Panc1 (cell line): Measurements from ENCODE around the gene ZKSCAN5. TPM values are rescaled to one million over a fixed set of nuclear protein-coding genes. Genes with fewer than 3 reads are reported as not detected.

Source experiments
- ATAC-seq: fragments of 200-7000 bp; cut with Tn5 transposase; 2 replicates; pipeline ENCODE4 v1.9.1; 2020; ENCODE audit warnings: mild to moderate bottlenecking, moderate library complexity
- BruUV-seq: library from RNA; stranded (reverse); fragments of 400-500 nt; replicated peaks from 2 replicates; lab custom pipeline; 2021; lab: Mats Ljungman, UMichigan
- CTCF ChIA-PET: fragments of 300-600 bp; sonication (Branson Sonifier 250); formaldehyde crosslinking; loops from one replicate; lab custom pipeline; 2022; ENCODE audit warnings: antibody characterized with exemption; lab: Charles Lee
- POLR2A ChIA-PET: fragments of 300-600 bp; sonication (Branson Sonifier 250); formaldehyde crosslinking; loops from one replicate; lab custom pipeline; 2022; ENCODE audit warnings: antibody characterized with exemption; lab: Charles Lee
- DNase-seq: peaks from one replicate; pipeline ENCODE4 v3.0.0-alpha.2; 2010; ENCODE audit warnings: low read depth, low spot score
- H3K27ac ChIP-seq: 2 replicates; pipeline ENCODE4 v1.5.1; 2011; ENCODE audit warnings: mild to moderate bottlenecking, low read length, inconsistent platforms
- H3K27me3 ChIP-seq: fragments of 200-500 bp; sonication (Bioruptor generic); 2 replicates; pipeline ENCODE4 v1.6.0; 2014; ENCODE audit warnings: low read length, inconsistent platforms; ENCODE audit not compliant: control insufficient read depth, insufficient read depth
- H3K36me3 ChIP-seq: fragments of 200-500 bp; sonication (Bioruptor generic); 2 replicates; pipeline ENCODE4 v1.5.1; 2014; ENCODE audit warnings: inconsistent platforms, mild to moderate bottlenecking, low read length, moderate library complexity; ENCODE audit not compliant: control insufficient read depth, insufficient read depth
- H3K4me1 ChIP-seq: 2 replicates; pipeline ENCODE4 v1.5.1; 2011; ENCODE audit warnings: inconsistent platforms, mild to moderate bottlenecking, low read length, moderate library complexity; ENCODE audit not compliant: control insufficient read depth, insufficient read depth
- H3K4me3 ChIP-seq, 2 experiments: 2 replicates each; pipeline ENCODE4 v1.5.1; 2011 to 2012; ENCODE audit warnings: low read depth in 2 of 2, low read length in 2 of 2, mild to moderate bottlenecking in 2 of 2, inconsistent platforms in 1 of 2, moderate library complexity in 1 of 2
- H3K9me3 ChIP-seq: fragments of 200-500 bp; sonication (Bioruptor generic); 2 replicates; pipeline ENCODE4 v1.5.1; 2014; ENCODE audit warnings: low read depth, mild to moderate bottlenecking, inconsistent platforms, low read length, moderate library complexity; ENCODE audit not compliant: control insufficient read depth, insufficient read depth
- POLR2AphosphoS5 ChIP-seq: IDR thresholded peaks from 2 replicates; pipeline ENCODE4 v1.6.1; 2012; ENCODE audit warnings: mild to moderate bottlenecking, low read depth, low read length, moderate library complexity
- SIN3A ChIP-seq: IDR thresholded peaks from 2 replicates; pipeline ENCODE4 v1.6.1; 2012; ENCODE audit warnings: low read depth, mild to moderate bottlenecking, low read length, moderate library complexity, borderline replicate concordance; ENCODE audit not compliant: insufficient read depth
- TCF7L2 ChIP-seq: IDR thresholded peaks from 2 replicates; pipeline ENCODE4 v1.6.1; 2011; ENCODE audit warnings: mild to moderate bottlenecking, low read depth, low read length, inconsistent platforms
- in situ Hi-C: cut with HindIII; loops from 2 replicates; pipeline ENCODE4 v1.10.0; 2016; ENCODE audit warnings: low sequenced_read_pairs, low pct_unique_long_range_greater_than_20kb
- intact Hi-C: fragments of 100-400 bp; cut with micrococcal nuclease; formaldehyde crosslinking; loops from one replicate; pipeline ENCODE4 v1.10.0; 2022; ENCODE audit not compliant: unreplicated experiment
- total RNA-seq: library from RNA; stranded (reverse); gene quantifications from one replicate; pipeline ENCODE4 v1.2.1, GENCODE V29; 2021; ENCODE audit not compliant: unreplicated experiment
- TF ChIP-seq, protein P1 (sequence below): fragments of 450-650 bp; IDR thresholded peaks from 2 replicates; pipeline ENCODE4 v1.5.1; 2017; ENCODE audit warnings: mild to moderate bottlenecking
- TF ChIP-seq, protein P2 (sequence below), 2 experiments: IDR thresholded peaks; 2 replicates each; pipeline ENCODE4 v1.6.1; 2011 to 2012; ENCODE audit warnings: low read depth in 2 of 2, control low read depth in 1 of 2, low read length in 1 of 2, mild to moderate bottlenecking in 1 of 2, moderate library complexity in 1 of 2; ENCODE audit not compliant: insufficient read depth in 1 of 2

ZKSCAN5 gene
- total RNA-seq, 1 experiment from 2014 or later = 17.5 TPM

GRCh38 chr7:99490878-99491277 lies 13.6 kb upstream of the ZKSCAN5 start:
- no peak for TF ChIP-seq TCF7L2
- TF ChIP-seq, protein P1, sequence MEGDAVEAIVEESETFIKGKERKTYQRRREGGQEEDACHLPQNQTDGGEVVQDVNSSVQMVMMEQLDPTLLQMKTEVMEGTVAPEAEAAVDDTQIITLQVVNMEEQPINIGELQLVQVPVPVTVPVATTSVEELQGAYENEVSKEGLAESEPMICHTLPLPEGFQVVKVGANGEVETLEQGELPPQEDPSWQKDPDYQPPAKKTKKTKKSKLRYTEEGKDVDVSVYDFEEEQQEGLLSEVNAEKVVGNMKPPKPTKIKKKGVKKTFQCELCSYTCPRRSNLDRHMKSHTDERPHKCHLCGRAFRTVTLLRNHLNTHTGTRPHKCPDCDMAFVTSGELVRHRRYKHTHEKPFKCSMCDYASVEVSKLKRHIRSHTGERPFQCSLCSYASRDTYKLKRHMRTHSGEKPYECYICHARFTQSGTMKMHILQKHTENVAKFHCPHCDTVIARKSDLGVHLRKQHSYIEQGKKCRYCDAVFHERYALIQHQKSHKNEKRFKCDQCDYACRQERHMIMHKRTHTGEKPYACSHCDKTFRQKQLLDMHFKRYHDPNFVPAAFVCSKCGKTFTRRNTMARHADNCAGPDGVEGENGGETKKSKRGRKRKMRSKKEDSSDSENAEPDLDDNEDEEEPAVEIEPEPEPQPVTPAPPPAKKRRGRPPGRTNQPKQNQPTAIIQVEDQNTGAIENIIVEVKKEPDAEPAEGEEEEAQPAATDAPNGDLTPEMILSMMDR = no peak
- TF ChIP-seq, protein P2, sequence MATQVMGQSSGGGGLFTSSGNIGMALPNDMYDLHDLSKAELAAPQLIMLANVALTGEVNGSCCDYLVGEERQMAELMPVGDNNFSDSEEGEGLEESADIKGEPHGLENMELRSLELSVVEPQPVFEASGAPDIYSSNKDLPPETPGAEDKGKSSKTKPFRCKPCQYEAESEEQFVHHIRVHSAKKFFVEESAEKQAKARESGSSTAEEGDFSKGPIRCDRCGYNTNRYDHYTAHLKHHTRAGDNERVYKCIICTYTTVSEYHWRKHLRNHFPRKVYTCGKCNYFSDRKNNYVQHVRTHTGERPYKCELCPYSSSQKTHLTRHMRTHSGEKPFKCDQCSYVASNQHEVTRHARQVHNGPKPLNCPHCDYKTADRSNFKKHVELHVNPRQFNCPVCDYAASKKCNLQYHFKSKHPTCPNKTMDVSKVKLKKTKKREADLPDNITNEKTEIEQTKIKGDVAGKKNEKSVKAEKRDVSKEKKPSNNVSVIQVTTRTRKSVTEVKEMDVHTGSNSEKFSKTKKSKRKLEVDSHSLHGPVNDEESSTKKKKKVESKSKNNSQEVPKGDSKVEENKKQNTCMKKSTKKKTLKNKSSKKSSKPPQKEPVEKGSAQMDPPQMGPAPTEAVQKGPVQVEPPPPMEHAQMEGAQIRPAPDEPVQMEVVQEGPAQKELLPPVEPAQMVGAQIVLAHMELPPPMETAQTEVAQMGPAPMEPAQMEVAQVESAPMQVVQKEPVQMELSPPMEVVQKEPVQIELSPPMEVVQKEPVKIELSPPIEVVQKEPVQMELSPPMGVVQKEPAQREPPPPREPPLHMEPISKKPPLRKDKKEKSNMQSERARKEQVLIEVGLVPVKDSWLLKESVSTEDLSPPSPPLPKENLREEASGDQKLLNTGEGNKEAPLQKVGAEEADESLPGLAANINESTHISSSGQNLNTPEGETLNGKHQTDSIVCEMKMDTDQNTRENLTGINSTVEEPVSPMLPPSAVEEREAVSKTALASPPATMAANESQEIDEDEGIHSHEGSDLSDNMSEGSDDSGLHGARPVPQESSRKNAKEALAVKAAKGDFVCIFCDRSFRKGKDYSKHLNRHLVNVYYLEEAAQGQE (IDR thresholded peaks at IDR 0.05; ENCODE audit: insufficient read depth in 1 of 2, low read depth in 2 of 2, low read length in 1 of 2) = no peak
- TF ChIP-seq POLR2AphosphoS5 = no peak
- no peak for TF ChIP-seq SIN3A
- intact Hi-C loops = no loop called here
- ChIA-PET CTCF (no interaction called here), POLR2A (interaction anchor here (0.7 kb wide), 1 partner anchor 14 kb away, joined by 10 read pairs; the partner anchor contains the start of gene ZKSCAN5)
- Histone ChIP-seq H3K9me3 (peaks cover 19% of the 10 kb centered on the region), H3K4me1 (no peaks in the 10 kb centered on the region), H3K36me3 (peaks cover 4% of the 10 kb centered on the region; the same call in 1 of the 2 replicates), H3K4me3 (no peak overlapping the region), H3K27ac (no peak overlapping the region), H3K27me3 (no peaks in the 10 kb centered on the region)
- BruUV-seq = no TSS peak
- no peak for DNase-seq
- peak; percentile 51; the same call in 1 of the 2 replicates for ATAC-seq
- in situ Hi-C loops = no loop called here

GRCh38 chr7:99493823-99494222 lies 10.6 kb upstream of the ZKSCAN5 start:
- peaks cover 22% of the 10 kb centered on the region for H3K9me3 ChIP-seq
- H3K4me1 ChIP-seq = peaks cover 5% of the 10 kb centered on the region
- H3K4me3 ChIP-seq = no peak overlapping the region
- H3K27me3 ChIP-seq = no peaks in the 10 kb centered on the region
- TF ChIP-seq POLR2AphosphoS5 (no peak), TCF7L2 (no peak), SIN3A (no peak)
- TF ChIP-seq, protein P2 (IDR thresholded peaks at IDR 0.05; ENCODE audit: insufficient read depth in 1 of 2, low read depth in 2 of 2, low read length in 1 of 2) = no peak
- TF ChIP-seq, protein P1 = no peak
- CTCF ChIA-PET = no interaction called here
- in situ Hi-C loops (no loop called here), intact Hi-C loops (no loop called here)
- BruUV-seq = no TSS peak
- no peak for ATAC-seq
- peaks cover 4% of the 10 kb centered on the region for H3K36me3 ChIP-seq
- H3K27ac ChIP-seq = no peak overlapping the region
- POLR2A ChIA-PET = no interaction called here
- DNase-seq = no peak
